ENCODE results near the gene ADGRD1.
"Not testable (repeated sequence)": the region's sequence is repeated elsewhere in the genome, so short reads cannot be mapped to it uniquely, and the experiment has no call there.

The ADGRD1 gene

GRCh38 chr12:130937546-130937945 is 16.2 kb upstream of the ADGRD1 start:
- H3K36me3 ChIP-seq (ENCODE audit: insufficient read depth, low read length); H3K9me3 ChIP-seq (ENCODE audit: insufficient read depth, low read depth, low read length); H3K27me3 ChIP-seq (ENCODE audit: insufficient read depth, low read length); H3K4me1 ChIP-seq (ENCODE audit: insufficient read depth, low read length); H3K4me3 ChIP-seq (ENCODE audit: low read length); H3K9ac ChIP-seq (ENCODE audit: low read depth, low read length); H3K27ac ChIP-seq (ENCODE audit: low read depth, low read length): not testable (repeated sequence)
- 97% methylated on average over 2 of the region's 3 CpGs for WGBS

GRCh38 chr12:130938186-130938585 is 15.5 kb upstream of the ADGRD1 start:
- no peaks in the 10 kb centered on the region for H3K4me1 ChIP-seq (ENCODE audit: insufficient read depth, low read length)
- no peak overlapping the region for H3K27ac ChIP-seq (ENCODE audit: low read depth, low read length)
- H3K36me3 ChIP-seq (ENCODE audit: insufficient read depth, low read length) = no peaks in the 10 kb centered on the region
- no peak overlapping the region for H3K4me3 ChIP-seq (ENCODE audit: low read length)
- no peak overlapping the region for H3K9ac ChIP-seq (ENCODE audit: low read depth, low read length)
- no peaks in the 10 kb centered on the region for H3K27me3 ChIP-seq (ENCODE audit: insufficient read depth, low read length)
- 0 out of 2 replicates have a peak, but pooled peaks cover 3% of the 10 kb centered on the region for H3K9me3 ChIP-seq (ENCODE audit: insufficient read depth, low read depth, low read length)

- Histone ChIP-seq H3K4me1 (ENCODE audit: insufficient read depth, low read length) (peaks cover 15% of the 10 kb centered on the region; the same call in 1 of the 2 replicates), H3K4me3 (ENCODE audit: low read length) (no peak overlapping the region), H3K9me3 (ENCODE audit: insufficient read depth, low read depth, low read length) (peaks cover 4% of the 10 kb centered on the region), H3K36me3 (ENCODE audit: insufficient read depth, low read length) (no peaks in the 10 kb centered on the region), H3K9ac (ENCODE audit: low read depth, low read length) (no peak overlapping the region), H3K27ac (ENCODE audit: low read depth, low read length) (no peak overlapping the region), H3K27me3 (ENCODE audit: insufficient read depth, low read length) (no peaks in the 10 kb centered on the region)
These were observed 8.8 kb upstream of the ADGRD1 start for GRCh38 chr12:130944878-130945277.

GRCh38 chr12:130945786-130946492 is 7.8 kb upstream of the ADGRD1 start:
- H3K4me1 ChIP-seq (ENCODE audit: insufficient read depth, low read length) = peaks cover 15% of the 10 kb centered on the region; the same call in 1 of the 2 replicates
- no peak overlapping the region for H3K4me3 ChIP-seq (ENCODE audit: low read length)

GRCh38 chr12:130947028-130947613 is 6.6 kb upstream of the ADGRD1 start:
- Histone ChIP-seq H3K4me1 (ENCODE audit: insufficient read depth, low read length) (peaks cover 15% of the 10 kb centered on the region), H3K9ac (ENCODE audit: low read depth, low read length) (no peak overlapping the region), H3K36me3 (ENCODE audit: insufficient read depth, low read length) (no peaks in the 10 kb centered on the region), H3K27ac (ENCODE audit: low read depth, low read length) (no peak overlapping the region), H3K9me3 (ENCODE audit: insufficient read depth, low read depth, low read length) (peaks cover 4% of the 10 kb centered on the region), H3K4me3 (ENCODE audit: low read length) (no peak overlapping the region), H3K27me3 (ENCODE audit: insufficient read depth, low read length) (no peaks in the 10 kb centered on the region)
- WGBS = 95% methylated on average over 2 of the region's 2 CpGs

More at GRCh38 chr12:130945786-130946492, 7.8 kb upstream of the ADGRD1 start:
- H3K27me3 ChIP-seq (ENCODE audit: insufficient read depth, low read length) = no peaks in the 10 kb centered on the region
- H3K27ac ChIP-seq (ENCODE audit: low read depth, low read length) = no peak overlapping the region
- no peak overlapping the region for H3K9ac ChIP-seq (ENCODE audit: low read depth, low read length)
- H3K9me3 ChIP-seq (ENCODE audit: insufficient read depth, low read depth, low read length) = peaks cover 4% of the 10 kb centered on the region
- WGBS = 93% methylated on average over 7 of the region's 7 CpGs
- no peaks in the 10 kb centered on the region for H3K36me3 ChIP-seq (ENCODE audit: insufficient read depth, low read length)

- H3K4me3 ChIP-seq (ENCODE audit: low read length) = no peak overlapping the region
- H3K4me1 ChIP-seq (ENCODE audit: insufficient read depth, low read length) = peaks cover 21% of the 10 kb centered on the region
- WGBS = 79% methylated on average over 8 of the region's 10 CpGs
- peaks cover 4% of the 10 kb centered on the region for H3K9me3 ChIP-seq (ENCODE audit: insufficient read depth, low read depth, low read length)
- no peaks in the 10 kb centered on the region for H3K36me3 ChIP-seq (ENCODE audit: insufficient read depth, low read length)
- H3K27me3 ChIP-seq (ENCODE audit: insufficient read depth, low read length) = no peaks in the 10 kb centered on the region
- H3K9ac ChIP-seq (ENCODE audit: low read depth, low read length) = no peak overlapping the region
- H3K27ac ChIP-seq (ENCODE audit: low read depth, low read length) = peak overlapping the region; percentile 47; the same call in 1 of the 2 replicates
These were observed 5.6 kb upstream of the ADGRD1 start for GRCh38 chr12:130948136-130948535.

GRCh38 chr12:130948751-130949150 is 5.0 kb upstream of the ADGRD1 start:
- 94% methylated on average over 10 of the region's 10 CpGs for WGBS
- Histone ChIP-seq H3K4me3 (ENCODE audit: low read length) (no peak overlapping the region), H3K36me3 (ENCODE audit: insufficient read depth, low read length) (no peaks in the 10 kb centered on the region), H3K9ac (ENCODE audit: low read depth, low read length) (no peak overlapping the region), H3K9me3 (ENCODE audit: insufficient read depth, low read depth, low read length) (peaks cover 4% of the 10 kb centered on the region), H3K27me3 (ENCODE audit: insufficient read depth, low read length) (peaks cover 4% of the 10 kb centered on the region; the same call in 1 of the 2 replicates), H3K4me1 (ENCODE audit: insufficient read depth, low read length) (peaks cover 22% of the 10 kb centered on the region), H3K27ac (ENCODE audit: low read depth, low read length) (no peak overlapping the region)

- WGBS = 95% methylated on average over 11 of the region's 11 CpGs
- H3K4me3 ChIP-seq (ENCODE audit: low read length) = no peak overlapping the region
- H3K9me3 ChIP-seq (ENCODE audit: insufficient read depth, low read depth, low read length) = peaks cover 4% of the 10 kb centered on the region
- no peak overlapping the region for H3K27ac ChIP-seq (ENCODE audit: low read depth, low read length)
- peaks cover 26% of the 10 kb centered on the region for H3K4me1 ChIP-seq (ENCODE audit: insufficient read depth, low read length)
- no peaks in the 10 kb centered on the region for H3K36me3 ChIP-seq (ENCODE audit: insufficient read depth, low read length)
- peaks cover 12% of the 10 kb centered on the region; the same call in 1 of the 2 replicates for H3K27me3 ChIP-seq (ENCODE audit: insufficient read depth, low read length)
- H3K9ac ChIP-seq (ENCODE audit: low read depth, low read length) = no peak overlapping the region
These were observed 3.9 kb upstream of the ADGRD1 start for GRCh38 chr12:130949806-130950205.

GRCh38 chr12:130951636-130952035 is 2.1 kb upstream of the ADGRD1 start:
- H3K4me1 ChIP-seq (ENCODE audit: insufficient read depth, low read length) = peaks cover 26% of the 10 kb centered on the region
- H3K4me3 ChIP-seq (ENCODE audit: low read length) = no peak overlapping the region
- no peaks in the 10 kb centered on the region for H3K36me3 ChIP-seq (ENCODE audit: insufficient read depth, low read length)
- H3K9ac ChIP-seq (ENCODE audit: low read depth, low read length) = no peak overlapping the region
- no peak overlapping the region for H3K27ac ChIP-seq (ENCODE audit: low read depth, low read length)
- peaks cover 12% of the 10 kb centered on the region; the same call in 1 of the 2 replicates for H3K27me3 ChIP-seq (ENCODE audit: insufficient read depth, low read length)
- no peaks in the 10 kb centered on the region for H3K9me3 ChIP-seq (ENCODE audit: insufficient read depth, low read depth, low read length)
- 87% methylated on average over 13 of the region's 13 CpGs for WGBS

- peaks cover 22% of the 10 kb centered on the region for H3K4me1 ChIP-seq (ENCODE audit: insufficient read depth, low read length)
- H3K9ac ChIP-seq (ENCODE audit: low read depth, low read length) = no peak overlapping the region
- no peak overlapping the region for H3K4me3 ChIP-seq (ENCODE audit: low read length)
- H3K36me3 ChIP-seq (ENCODE audit: insufficient read depth, low read length) = no peaks in the 10 kb centered on the region
- peaks cover 12% of the 10 kb centered on the region; the same call in 1 of the 2 replicates for H3K27me3 ChIP-seq (ENCODE audit: insufficient read depth, low read length)
- WGBS = 67% methylated on average over 14 of the region's 14 CpGs
- no peaks in the 10 kb centered on the region for H3K9me3 ChIP-seq (ENCODE audit: insufficient read depth, low read depth, low read length)
- H3K27ac ChIP-seq (ENCODE audit: low read depth, low read length) = no peak overlapping the region; the same call in 1 of the 2 replicates
These were observed 1.3 kb upstream of the ADGRD1 start for GRCh38 chr12:130952171-130952954.

GRCh38 chr12:130954544-130954831 is 781 bp downstream of the ADGRD1 start:
- no peak overlapping the region for H3K27ac ChIP-seq (ENCODE audit: low read depth, low read length)
- 0 out of 2 replicates have a peak overlapping the region, but pooled peaks have one; percentile 7 for H3K9ac ChIP-seq (ENCODE audit: low read depth, low read length)
- H3K4me1 ChIP-seq (ENCODE audit: insufficient read depth, low read length) = peaks cover 17% of the 10 kb centered on the region
- WGBS = 86% methylated on average over 9 of the region's 9 CpGs
- no peaks in the 10 kb centered on the region for H3K9me3 ChIP-seq (ENCODE audit: insufficient read depth, low read depth, low read length)
- no peak overlapping the region for H3K4me3 ChIP-seq (ENCODE audit: low read length)
- H3K27me3 ChIP-seq (ENCODE audit: insufficient read depth, low read length) = peaks cover 12% of the 10 kb centered on the region; the same call in 1 of the 2 replicates
- no peaks in the 10 kb centered on the region for H3K36me3 ChIP-seq (ENCODE audit: insufficient read depth, low read length)
